ENCODE measurements around the gene KLF7. TPM values are rescaled to one million over a fixed set of nuclear protein-coding genes. Genes with fewer than 3 reads are reported as not detected.
A peak's percentile ranks its signal among the peaks of the same experiment; 100 is the strongest.

Gene KLF7
- total and polyA plus RNA-seq, 2 donors: 8.5 to 11.0 TPM

DNA sequence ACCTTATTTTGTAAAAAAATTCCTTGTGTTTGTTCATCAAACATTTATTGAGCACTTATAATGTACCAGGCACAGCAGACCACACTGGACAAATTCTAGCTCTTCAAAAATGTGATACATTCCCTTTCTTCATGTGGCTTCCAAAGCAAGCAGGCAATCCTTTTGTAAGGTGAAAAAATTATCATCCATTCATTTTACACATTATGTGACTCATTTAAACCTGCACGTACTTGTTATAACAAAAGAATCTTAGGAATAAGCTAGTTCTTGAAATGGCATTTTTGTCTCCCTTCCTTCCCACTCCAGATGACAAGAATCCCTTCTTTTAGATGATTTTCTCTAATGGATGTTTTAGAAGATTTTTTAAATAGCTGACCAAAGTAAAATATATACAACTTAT is 104.6 kb downstream of the KLF7 start:
- Histone ChIP-seq H3K36me3 (ENCODE audit: control insufficient read depth in 2 of 2, insufficient read depth in 2 of 2, low read length in 1 of 2) (no peaks in the 10 kb centered on the region), H3K4me1 (ENCODE audit: control insufficient read depth in 2 of 2, insufficient read depth in 2 of 2, low read length in 2 of 2) (no peaks in the 10 kb centered on the region), H3K9me3 (ENCODE audit: control insufficient read depth in 2 of 2, insufficient read depth in 1 of 2, low read length in 1 of 2) (no peaks in the 10 kb centered on the region), H3K4me3 (ENCODE audit: low read length in 2 of 2) (no peak overlapping the region), H3K27me3 (ENCODE audit: control insufficient read depth in 2 of 2, insufficient read depth in 1 of 2, low read length in 1 of 2) (no peaks in the 10 kb centered on the region), H3K27ac (ENCODE audit: low read depth in 1 of 2, low read length in 1 of 2) (no peak overlapping the region)
- DNase-seq (ENCODE audit: low read depth in 6 of 9, low spot score in 9 of 9): no peak
- WGBS: 99% methylated on average over 1 of the region's 1 CpG

GRCh38 chr2:207055257-207055656 is 110.5 kb downstream of the KLF7 start:
- Histone ChIP-seq H3K4me3 (ENCODE audit: low read length in 2 of 2) (no peak overlapping the region), H3K4me1 (ENCODE audit: control insufficient read depth in 2 of 2, insufficient read depth in 2 of 2, low read length in 2 of 2) (no peaks in the 10 kb centered on the region), H3K9me3 (ENCODE audit: control insufficient read depth in 2 of 2, insufficient read depth in 1 of 2, low read length in 1 of 2) (no peaks in the 10 kb centered on the region), H3K27ac (ENCODE audit: low read depth in 1 of 2, low read length in 1 of 2) (no peak overlapping the region), H3K36me3 (ENCODE audit: control insufficient read depth in 2 of 2, insufficient read depth in 2 of 2, low read length in 1 of 2) (no peaks in the 10 kb centered on the region), H3K27me3 (ENCODE audit: control insufficient read depth in 2 of 2, insufficient read depth in 1 of 2, low read length in 1 of 2) (no peaks in the 10 kb centered on the region)
- WGBS: 99% methylated on average over 6 of the region's 6 CpGs
- DNase-seq (ENCODE audit: low read depth in 6 of 9, low spot score in 9 of 9): no peak

DNA sequence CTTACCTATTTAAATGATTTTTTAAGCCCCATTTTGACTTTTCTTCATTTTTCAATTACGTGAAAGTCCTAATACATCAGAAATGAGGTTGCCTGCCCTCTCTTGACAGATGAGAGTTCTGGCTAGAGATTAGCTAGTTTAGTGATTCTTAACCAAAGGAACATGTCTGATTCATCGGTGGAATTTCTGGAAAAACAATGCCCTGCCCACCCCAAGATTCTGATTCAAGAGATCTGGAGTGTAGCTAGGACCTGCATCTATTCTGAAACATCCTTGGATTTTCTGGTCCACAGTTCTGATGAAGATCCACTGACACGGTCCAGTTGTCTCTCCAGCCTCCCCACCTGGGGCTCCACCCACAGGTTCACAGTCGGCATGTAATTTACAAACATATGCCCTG is 111.2 kb downstream of the KLF7 start:
- H3K27ac ChIP-seq (ENCODE audit: low read depth in 1 of 2, low read length in 1 of 2): no peak overlapping the region
- no peak for DNase-seq (ENCODE audit: low read depth in 6 of 9, low spot score in 9 of 9)
- H3K27me3 ChIP-seq (ENCODE audit: control insufficient read depth in 2 of 2, insufficient read depth in 1 of 2, low read length in 1 of 2): no peaks in the 10 kb centered on the region
- H3K4me1 ChIP-seq (ENCODE audit: control insufficient read depth in 2 of 2, insufficient read depth in 2 of 2, low read length in 2 of 2): no peaks in the 10 kb centered on the region
- no peaks in the 10 kb centered on the region for H3K36me3 ChIP-seq (ENCODE audit: control insufficient read depth in 2 of 2, insufficient read depth in 2 of 2, low read length in 1 of 2)
- 98% methylated on average over 4 of the region's 4 CpGs for WGBS
- H3K9me3 ChIP-seq (ENCODE audit: control insufficient read depth in 2 of 2, insufficient read depth in 1 of 2, low read length in 1 of 2): no peaks in the 10 kb centered on the region
- H3K4me3 ChIP-seq (ENCODE audit: low read length in 2 of 2): no peak overlapping the region

- DNase-seq (ENCODE audit: low read depth in 6 of 9, low spot score in 9 of 9): no peak
- H3K27me3 ChIP-seq (ENCODE audit: control insufficient read depth in 2 of 2, insufficient read depth in 1 of 2, low read length in 1 of 2): no peaks in the 10 kb centered on the region
- H3K4me3 ChIP-seq (ENCODE audit: low read length in 2 of 2): no peak overlapping the region
- H3K4me1 ChIP-seq (ENCODE audit: control insufficient read depth in 2 of 2, insufficient read depth in 2 of 2, low read length in 2 of 2): peaks cover 3 to 7% of the 10 kb centered on the region in 2 donors
- no peak overlapping the region for H3K27ac ChIP-seq (ENCODE audit: low read depth in 1 of 2, low read length in 1 of 2)
- no peaks in the 10 kb centered on the region for H3K9me3 ChIP-seq (ENCODE audit: control insufficient read depth in 2 of 2, insufficient read depth in 1 of 2, low read length in 1 of 2)
- WGBS: 95% methylated on average over 3 of the region's 3 CpGs
- H3K36me3 ChIP-seq (ENCODE audit: control insufficient read depth in 2 of 2, insufficient read depth in 2 of 2, low read length in 1 of 2): no peaks in the 10 kb centered on the region
These were observed 114.3 kb downstream of the KLF7 start for GRCh38 chr2:207051385-207051965.

DNA sequence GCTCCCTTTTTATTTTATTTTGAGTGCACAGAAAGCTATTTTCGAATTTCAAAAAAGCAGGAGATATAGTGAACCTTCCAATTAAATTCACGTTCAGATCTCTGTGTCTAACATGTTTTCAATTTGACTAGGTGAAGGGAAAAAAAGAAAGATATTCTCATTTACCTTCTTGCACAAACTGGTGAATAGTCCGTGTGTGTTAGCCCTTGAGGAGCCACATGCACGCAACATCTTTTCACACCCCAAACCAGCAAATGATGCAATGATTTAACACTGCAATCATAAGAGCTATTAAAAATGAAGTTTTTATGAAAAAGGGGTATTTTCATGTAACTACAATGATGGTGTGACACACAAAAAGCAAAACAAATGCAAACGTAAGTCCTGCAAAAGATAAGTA is 116.6 kb downstream of the KLF7 start:
- Histone ChIP-seq H3K4me1 (ENCODE audit: control insufficient read depth in 2 of 2, insufficient read depth in 2 of 2, low read length in 2 of 2) (peaks cover 3 to 7% of the 10 kb centered on the region in 2 donors), H3K27me3 (ENCODE audit: control insufficient read depth in 2 of 2, insufficient read depth in 1 of 2, low read length in 1 of 2) (no peaks in the 10 kb centered on the region), H3K9me3 (ENCODE audit: control insufficient read depth in 2 of 2, insufficient read depth in 1 of 2, low read length in 1 of 2) (no peaks in the 10 kb centered on the region), H3K27ac (ENCODE audit: low read depth in 1 of 2, low read length in 1 of 2) (no peak overlapping the region), H3K36me3 (ENCODE audit: control insufficient read depth in 2 of 2, insufficient read depth in 2 of 2, low read length in 1 of 2) (no peaks in the 10 kb centered on the region), H3K4me3 (ENCODE audit: low read length in 2 of 2) (no peak overlapping the region)
- DNase-seq (ENCODE audit: low read depth in 6 of 9, low spot score in 9 of 9): no peak
- 85% methylated on average over 5 of the region's 5 CpGs for WGBS

DNA sequence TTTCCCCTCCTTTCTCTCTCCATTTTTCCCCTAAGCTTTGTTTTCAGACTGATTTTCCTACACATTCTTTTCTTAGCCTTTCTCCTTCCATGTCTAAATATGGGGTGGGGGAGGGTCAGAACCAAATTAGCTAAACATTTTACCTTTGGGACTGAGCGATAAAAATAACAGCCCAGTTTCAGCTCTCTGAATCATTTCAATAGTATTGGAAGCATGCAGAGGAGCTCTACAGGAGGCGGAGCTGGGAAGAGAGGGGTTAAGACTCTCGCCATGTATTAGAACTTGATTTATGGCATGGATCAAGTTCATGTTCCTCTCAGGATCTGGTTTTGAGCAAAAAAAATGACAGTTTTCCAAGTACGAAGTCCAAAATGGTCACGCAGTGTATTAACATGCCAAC is 117.3 kb downstream of the KLF7 start:
- Histone ChIP-seq H3K27ac (ENCODE audit: low read depth in 1 of 2, low read length in 1 of 2) (no peak overlapping the region), H3K9me3 (ENCODE audit: control insufficient read depth in 2 of 2, insufficient read depth in 1 of 2, low read length in 1 of 2) (no peaks in the 10 kb centered on the region), H3K4me3 (ENCODE audit: low read length in 2 of 2) (no peak overlapping the region), H3K36me3 (ENCODE audit: control insufficient read depth in 2 of 2, insufficient read depth in 2 of 2, low read length in 1 of 2) (no peaks in the 10 kb centered on the region), H3K4me1 (ENCODE audit: control insufficient read depth in 2 of 2, insufficient read depth in 2 of 2, low read length in 2 of 2) (peaks cover 3 to 7% of the 10 kb centered on the region in 2 donors), H3K27me3 (ENCODE audit: control insufficient read depth in 2 of 2, insufficient read depth in 1 of 2, low read length in 1 of 2) (no peaks in the 10 kb centered on the region)
- no peak for DNase-seq (ENCODE audit: low read depth in 6 of 9, low spot score in 9 of 9)
- WGBS: 97% methylated on average over 5 of the region's 5 CpGs

- peak overlapping the region in 1 of 2 donors; percentile 4 for H3K27ac ChIP-seq (ENCODE audit: low read depth in 1 of 2, low read length in 1 of 2)
- WGBS: 20% methylated on average over 5 of the region's 5 CpGs
- no peaks in the 10 kb centered on the region for H3K27me3 ChIP-seq (ENCODE audit: control insufficient read depth in 2 of 2, insufficient read depth in 1 of 2, low read length in 1 of 2)
- peaks cover 3 to 7% of the 10 kb centered on the region in 2 donors for H3K4me1 ChIP-seq (ENCODE audit: control insufficient read depth in 2 of 2, insufficient read depth in 2 of 2, low read length in 2 of 2)
- DNase-seq (ENCODE audit: low read depth in 6 of 9, low spot score in 9 of 9): peak; percentile 16 to 76 (median 41)
- H3K36me3 ChIP-seq (ENCODE audit: control insufficient read depth in 2 of 2, insufficient read depth in 2 of 2, low read length in 1 of 2): no peaks in the 10 kb centered on the region
- no peaks in the 10 kb centered on the region for H3K9me3 ChIP-seq (ENCODE audit: control insufficient read depth in 2 of 2, insufficient read depth in 1 of 2, low read length in 1 of 2)
- H3K4me3 ChIP-seq (ENCODE audit: low read length in 2 of 2): no peak overlapping the region
These were observed 119.0 kb downstream of the KLF7 start for GRCh38 chr2:207046724-207047123.

GRCh38 chr2:207045531-207045930 is 120.2 kb downstream of the KLF7 start:
- H3K27me3 ChIP-seq (ENCODE audit: control insufficient read depth in 2 of 2, insufficient read depth in 1 of 2, low read length in 1 of 2): no peaks in the 10 kb centered on the region
- H3K4me1 ChIP-seq (ENCODE audit: control insufficient read depth in 2 of 2, insufficient read depth in 2 of 2, low read length in 2 of 2): peaks cover 3 to 7% of the 10 kb centered on the region in 2 donors
- DNase-seq (ENCODE audit: low read depth in 6 of 9, low spot score in 9 of 9): no peak
- H3K27ac ChIP-seq (ENCODE audit: low read depth in 1 of 2, low read length in 1 of 2): no peak overlapping the region
- H3K4me3 ChIP-seq (ENCODE audit: low read length in 2 of 2): no peak overlapping the region
- H3K36me3 ChIP-seq (ENCODE audit: control insufficient read depth in 2 of 2, insufficient read depth in 2 of 2, low read length in 1 of 2): no peaks in the 10 kb centered on the region
- WGBS: 96% methylated on average over 3 of the region's 3 CpGs
- H3K9me3 ChIP-seq (ENCODE audit: control insufficient read depth in 2 of 2, insufficient read depth in 1 of 2, low read length in 1 of 2): no peaks in the 10 kb centered on the region

DNA sequence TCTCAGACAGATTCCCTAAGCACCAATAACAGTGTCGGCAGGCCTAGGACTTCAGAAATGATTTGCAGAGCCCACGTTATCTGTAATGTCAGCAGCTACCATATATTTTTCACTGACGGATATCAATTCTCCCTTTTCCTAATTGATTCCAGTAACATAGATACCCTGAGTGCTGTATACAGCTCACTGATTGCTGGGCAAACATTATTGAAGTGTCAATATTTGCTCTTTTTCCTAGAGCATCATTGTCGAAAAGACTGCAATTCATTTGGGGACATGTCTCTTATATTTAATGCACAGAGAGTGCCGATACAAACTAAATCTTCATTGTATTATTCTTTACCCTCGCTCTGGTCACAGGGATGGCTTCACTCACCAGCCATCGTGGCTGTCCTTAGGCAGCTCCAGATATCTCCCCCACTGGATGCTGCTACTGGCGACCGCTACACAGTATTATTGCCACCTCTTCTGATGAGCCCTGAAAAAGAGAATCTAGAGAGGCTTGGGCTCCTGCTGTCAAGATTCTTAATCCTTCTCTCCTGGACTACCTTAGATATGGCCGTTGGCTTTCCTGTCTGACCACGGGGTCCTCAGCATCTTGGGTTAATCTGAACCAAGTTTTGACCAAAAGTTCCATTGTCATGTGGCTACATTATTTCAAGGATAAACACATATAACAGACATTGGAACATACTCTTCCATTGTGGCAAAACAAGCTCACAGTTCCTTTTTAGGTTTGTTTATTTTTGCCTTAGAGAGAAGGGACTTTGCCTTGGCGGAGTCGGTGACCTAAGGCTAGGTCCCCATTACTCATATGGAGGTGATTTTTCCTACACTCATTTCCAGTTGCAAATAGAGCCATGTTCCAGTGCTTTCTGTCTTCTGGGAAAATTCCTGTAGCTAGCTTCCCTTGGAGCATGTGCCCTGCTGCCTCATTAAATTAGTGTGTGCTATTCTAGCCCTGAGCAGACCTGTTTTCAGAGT is 121.1 kb downstream of the KLF7 start:
- WGBS: 97% methylated on average over 13 of the region's 13 CpGs
- no peak for DNase-seq (ENCODE audit: low read depth in 6 of 9, low spot score in 9 of 9)
- Histone ChIP-seq H3K27ac (ENCODE audit: low read depth in 1 of 2, low read length in 1 of 2) (no peak overlapping the region), H3K4me1 (ENCODE audit: control insufficient read depth in 2 of 2, insufficient read depth in 2 of 2, low read length in 2 of 2) (peaks cover 3 to 7% of the 10 kb centered on the region in 2 donors), H3K4me3 (ENCODE audit: low read length in 2 of 2) (no peak overlapping the region), H3K27me3 (ENCODE audit: control insufficient read depth in 2 of 2, insufficient read depth in 1 of 2, low read length in 1 of 2) (no peaks in the 10 kb centered on the region), H3K9me3 (ENCODE audit: control insufficient read depth in 2 of 2, insufficient read depth in 1 of 2, low read length in 1 of 2) (no peaks in the 10 kb centered on the region), H3K36me3 (ENCODE audit: control insufficient read depth in 2 of 2, insufficient read depth in 2 of 2, low read length in 1 of 2) (no peaks in the 10 kb centered on the region)
